Epithelial cell of proximal tubule (primary cell): ENCODE data around the gene SCAPER. TPM values are rescaled to one million over a fixed set of nuclear protein-coding genes. Genes with fewer than 3 reads are reported as not detected.

Source experiments
- DNase-seq: peaks from one replicate; pipeline ENCODE4 v3.0.0-alpha.2; 2011; ENCODE audit warnings: low read depth
- H3K4me3 ChIP-seq: 2 replicates; pipeline ENCODE4 v1.5.1; 2011; ENCODE audit warnings: low read depth, mild to moderate bottlenecking, low read length
- CTCF ChIP-seq: conservative IDR thresholded peaks from 2 replicates; pipeline ENCODE4 v1.5.1; 2012; ENCODE audit warnings: low read depth, mild to moderate bottlenecking, low read length
- total RNA-seq: library from RNA; depleted of rRNA; stranded (reverse); fragments of >200 nt; gene quantifications from 2 replicates; pipeline ENCODE4 v1.2.3, GENCODE V29; 2015

The SCAPER gene
- total RNA-seq, 1 donor from 2014 or later: 13.3 TPM

- H3K4me3 ChIP-seq: no peak overlapping the region
- TF ChIP-seq CTCF: no peak
- DNase-seq: no peak
Measured at GRCh38 chr15:76391309-76391708, 513.8 kb downstream of the SCAPER start.

- H3K4me3 ChIP-seq: no peak overlapping the region
- DNase-seq: no peak
- TF ChIP-seq CTCF: no peak
Measured at GRCh38 chr15:76390571-76390970, 514.6 kb downstream of the SCAPER start.

GRCh38 chr15:76386926-76387325 lies 518.2 kb downstream of the SCAPER start:
- no peak for DNase-seq
- no peak overlapping the region for H3K4me3 ChIP-seq
- TF ChIP-seq CTCF: no peak

- no peak overlapping the region for H3K4me3 ChIP-seq
- no peak for DNase-seq
- TF ChIP-seq CTCF: no peak
Measured at GRCh38 chr15:76386178-76386577, 519.0 kb downstream of the SCAPER start.

GRCh38 chr15:76384409-76384808 lies 520.7 kb downstream of the SCAPER start:
- no peak for DNase-seq
- H3K4me3 ChIP-seq: no peak overlapping the region
- TF ChIP-seq CTCF: no peak

GRCh38 chr15:76382987-76383728 lies 522.0 kb downstream of the SCAPER start:
- TF ChIP-seq CTCF: no peak
- H3K4me3 ChIP-seq: no peak overlapping the region
- no peak for DNase-seq

- TF ChIP-seq CTCF: no peak
- H3K4me3 ChIP-seq: no peak overlapping the region
- DNase-seq: no peak
Measured at GRCh38 chr15:76381366-76381765, 523.8 kb downstream of the SCAPER start.
